LNCaP clone FGC (cell line): Measurements from ENCODE around the gene DDB1.

ENCODE experiments used
- DNase-seq: peaks from one replicate; pipeline ENCODE4 v3.0.0-alpha.2; 2011; ENCODE audit warnings: low read depth
- H3K4me3 ChIP-seq: 2 replicates; pipeline ENCODE4 v1.5.1; 2011; ENCODE audit warnings: mild to moderate bottlenecking, low read depth, low read length, control low read depth
- CTCF ChIP-seq: IDR thresholded peaks from 2 replicates; pipeline ENCODE4 v1.5.1; 2012; ENCODE audit warnings: mild to moderate bottlenecking; ENCODE audit not compliant: control insufficient read depth, insufficient read depth; ENCODE audit errors: extremely low read depth

DDB1 gene

GRCh38 chr11:61349189-61349751 lies 16.4 kb upstream of the DDB1 start:
- DNase-seq = no peak
- no peak for TF ChIP-seq CTCF
- no peak overlapping the region for H3K4me3 ChIP-seq

GRCh38 chr11:61347916-61348461 lies 15.1 kb upstream of the DDB1 start:
- H3K4me3 ChIP-seq = no peak overlapping the region
- DNase-seq = no peak

GRCh38 chr11:61345954-61346843 lies 13.3 kb upstream of the DDB1 start:
- no peak overlapping the region for H3K4me3 ChIP-seq
- TF ChIP-seq CTCF = no peak
- no peak for DNase-seq

More at GRCh38 chr11:61347916-61348461, 15.1 kb upstream of the DDB1 start:
- no peak for TF ChIP-seq CTCF

GRCh38 chr11:61345170-61345610 lies 12.3 kb upstream of the DDB1 start:
- no peak for DNase-seq
- no peak for TF ChIP-seq CTCF
- no peak overlapping the region for H3K4me3 ChIP-seq

- no peak overlapping the region for H3K4me3 ChIP-seq
- no peak for DNase-seq
- TF ChIP-seq CTCF = no peak
These were observed 11.2 kb upstream of the DDB1 start for GRCh38 chr11:61343792-61344745.

GRCh38 chr11:61342207-61342803 lies 9.4 kb upstream of the DDB1 start:
- DNase-seq = no peak
- TF ChIP-seq CTCF = no peak
- H3K4me3 ChIP-seq = no peak overlapping the region
